ENCODE measurements around the gene CAPN12. TPM values are rescaled to one million over a fixed set of nuclear protein-coding genes. Genes with fewer than 3 reads are reported as not detected.

The CAPN12 gene
- total RNA-seq, 1 experiment from 2014 or later = 58.5 TPM

GRCh38 chr19:38700350-38700901 lies 43.8 kb downstream of the CAPN12 start:
- intact Hi-C loops (cut with micrococcal nuclease; ENCODE audit: unreplicated experiment) = no loop called here
- ChIA-PET CTCF (interaction anchor here (0.6 to 0.9 kb wide), 3 partner anchors 18 to 53 kb away, joined by 3 to 4 read pairs (median 3); partner anchors contain the start of gene ACTN4), POLR2A (interaction anchor here (0.6 to 1.8 kb wide), 2 partner anchors 9 to 248 kb away, joined by 3 to 4 read pairs; no protein-coding TSS in a partner anchor)
- H3K27me3 ChIP-seq (ENCODE audit: control insufficient read depth, insufficient read depth, low read length) = no peaks in the 10 kb centered on the region
- H3K9me3 ChIP-seq (ENCODE audit: control insufficient read depth, insufficient read depth, low read depth, low read length) = no peaks in the 10 kb centered on the region
- no peak; the same call in 1 of the 2 replicates for ATAC-seq
- H3K4me3 ChIP-seq (ENCODE audit: low read depth in 2 of 2, low read length in 2 of 2) = no peak overlapping the region
- H3K4me1 ChIP-seq (ENCODE audit: control insufficient read depth, insufficient read depth, low read length) = peaks cover 88% of the 10 kb centered on the region
- in situ Hi-C loops (cut with HindIII; ENCODE audit: low pct_unique_long_range_greater_than_20kb, low sequenced_read_pairs) = loop anchor here (5.0 kb wide), 1 partner anchor 153 kb away; no protein-coding TSS in a partner anchor
- TF ChIP-seq SIN3A (IDR thresholded peaks at IDR 0.05; ENCODE audit: borderline replicate concordance, insufficient read depth, low read depth, low read length) (no peak), CTCF (IDR thresholded peaks at IDR 0.05) (no peak), REST (IDR thresholded peaks at IDR 0.05; ENCODE audit: insufficient read depth in 1 of 2, low read depth in 2 of 2, low read length in 1 of 2) (no peak)
- no peak for DNase-seq (ENCODE audit: low read depth, low spot score)
- no TSS peak for BruUV-seq (replicated peaks)
- H3K36me3 ChIP-seq (ENCODE audit: control insufficient read depth, insufficient read depth, low read length) = peaks cover 60% of the 10 kb centered on the region
- peak overlapping the region; percentile 98 for H3K27ac ChIP-seq (ENCODE audit: low read length)

GRCh38 chr19:38699647-38700349 lies 44.5 kb downstream of the CAPN12 start:
- Histone ChIP-seq H3K36me3 (ENCODE audit: control insufficient read depth, insufficient read depth, low read length) (peaks cover 54% of the 10 kb centered on the region), H3K4me1 (ENCODE audit: control insufficient read depth, insufficient read depth, low read length) (peaks cover 88% of the 10 kb centered on the region)
- no TSS peak for BruUV-seq (replicated peaks)

More at GRCh38 chr19:38699647-38700349, 44.5 kb downstream of the CAPN12 start:
- in situ Hi-C loops (cut with HindIII; ENCODE audit: low pct_unique_long_range_greater_than_20kb, low sequenced_read_pairs) (loop anchor here (5.0 kb wide), 1 partner anchor 152 kb away; no protein-coding TSS in a partner anchor), intact Hi-C loops (cut with micrococcal nuclease; ENCODE audit: unreplicated experiment) (no loop called here)
- Histone ChIP-seq H3K27ac (ENCODE audit: low read length) (peak overlapping the region; percentile 98), H3K9me3 (ENCODE audit: control insufficient read depth, insufficient read depth, low read depth, low read length) (no peaks in the 10 kb centered on the region), H3K4me3 (ENCODE audit: low read depth in 2 of 2, low read length in 2 of 2) (no peak overlapping the region), H3K27me3 (ENCODE audit: control insufficient read depth, insufficient read depth, low read length) (no peaks in the 10 kb centered on the region)
- POLR2A ChIA-PET = interaction anchor here (0.5 to 1.8 kb wide), 5 partner anchors 8 to 1070 kb away, joined by 3 to 16 read pairs (median 4); no protein-coding TSS in a partner anchor
- TF ChIP-seq SIN3A (IDR thresholded peaks at IDR 0.05; ENCODE audit: borderline replicate concordance, insufficient read depth, low read depth, low read length) (no peak), REST (IDR thresholded peaks at IDR 0.05; ENCODE audit: insufficient read depth in 1 of 2, low read depth in 2 of 2, low read length in 1 of 2) (no peak), CTCF (IDR thresholded peaks at IDR 0.05) (no peak)
- CTCF ChIA-PET = interaction anchor here (0.6 to 0.9 kb wide), 4 partner anchors 13 to 52 kb away, joined by 3 to 8 read pairs (median 4); partner anchors contain the start of gene ACTN4
- DNase-seq (ENCODE audit: low read depth, low spot score) = no peak
- no peak for ATAC-seq
